ENCODE results near the gene UTF1. TPM values are rescaled to one million over a fixed set of nuclear protein-coding genes. Genes with fewer than 3 reads are reported as not detected.

The UTF1 gene
- total RNA-seq, 2 donors from 2014 or later: 9.2 TPM; not detected in 1

DNA sequence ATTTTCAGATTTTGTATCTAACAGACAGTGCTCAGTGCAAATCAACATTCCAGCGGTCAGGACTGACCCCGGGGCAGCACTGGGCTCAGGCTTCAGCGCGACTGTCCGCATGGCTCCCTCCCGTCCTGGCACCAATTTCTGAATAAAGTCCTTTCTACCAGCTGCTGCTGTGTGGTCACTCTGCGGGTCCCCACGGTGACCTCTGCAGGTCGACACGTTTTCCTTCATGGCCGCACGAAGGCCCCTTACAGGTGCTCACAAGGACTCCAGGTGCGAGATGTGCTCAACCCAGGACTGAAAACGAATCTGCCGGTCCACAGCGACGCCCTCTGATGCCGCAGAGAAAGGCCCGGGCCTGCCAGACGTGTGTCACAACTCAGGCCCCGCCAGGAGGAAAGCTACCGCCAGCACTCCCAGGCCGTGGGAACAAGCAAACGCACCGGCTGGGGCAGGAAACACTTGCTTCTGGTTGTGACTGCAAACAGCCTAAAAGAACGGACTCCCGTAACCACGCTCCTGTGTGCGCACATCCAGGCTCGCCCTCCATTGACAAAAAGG, 3.7 kb upstream of the UTF1 start:
- H3K36me3 ChIP-seq: no peaks in the 10 kb centered on the region
- DNase-seq (ENCODE audit: low spot score): no peak
- no peaks in the 10 kb centered on the region for H3K4me1 ChIP-seq (replicated peaks)
- intact Hi-C loops (cut with DNase I): no loop called here
- WGBS: 48% methylated on average over 30 of the region's 30 CpGs
- H3K27me3 ChIP-seq (replicated peaks; ENCODE audit: insufficient read depth): peaks cover 16% of the 10 kb centered on the region
- TF ChIP-seq CTCF (IDR thresholded peaks at IDR 0.05) (no peak), POLR2A (IDR thresholded peaks at IDR 0.05) (no peak), POLR2AphosphoS5 (IDR thresholded peaks at IDR 0.05) (no peak)
- H3K27ac ChIP-seq: no peak overlapping the region
- H3K4me3 ChIP-seq: no peak overlapping the region
- no peaks in the 10 kb centered on the region for H3K9me3 ChIP-seq

DNA sequence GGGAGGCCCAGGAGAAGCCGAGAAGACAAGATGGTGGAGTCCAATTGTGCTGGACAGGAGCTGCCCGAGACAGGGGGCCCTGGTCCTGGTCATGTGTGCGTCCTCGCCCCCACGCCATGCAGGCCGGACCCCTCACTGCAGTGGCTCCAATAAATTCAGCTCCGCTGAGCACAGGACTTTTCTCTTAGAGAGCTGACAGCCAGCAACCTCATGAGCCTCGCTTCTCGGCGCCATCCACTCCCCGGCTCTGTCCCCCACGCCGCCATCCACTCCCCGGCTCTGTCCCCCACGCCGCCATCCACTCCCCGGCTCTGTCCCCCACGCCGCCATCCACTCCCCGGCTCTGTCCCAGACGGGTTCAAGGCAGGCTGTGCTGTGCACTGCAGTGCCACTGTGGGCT, 2.8 kb upstream of the UTF1 start:
- WGBS: 74% methylated on average over 21 of the region's 21 CpGs
- Histone ChIP-seq H3K36me3 (no peaks in the 10 kb centered on the region), H3K27me3 (replicated peaks; ENCODE audit: insufficient read depth) (peaks cover 23% of the 10 kb centered on the region), H3K4me3 (no peak overlapping the region), H3K9me3 (no peaks in the 10 kb centered on the region), H3K4me1 (replicated peaks) (no peaks in the 10 kb centered on the region), H3K27ac (no peak overlapping the region)
- no peak for DNase-seq (ENCODE audit: low spot score)
- TF ChIP-seq POLR2A (IDR thresholded peaks at IDR 0.05) (no peak), CTCF (IDR thresholded peaks at IDR 0.05) (no peak), POLR2AphosphoS5 (IDR thresholded peaks at IDR 0.05) (no peak)
- intact Hi-C loops (cut with DNase I): no loop called here

GRCh38 chr10:133229265-133230043, 563 bp upstream of the UTF1 start:
- H3K36me3 ChIP-seq: no peaks in the 10 kb centered on the region
- no peak overlapping the region for H3K27ac ChIP-seq
- intact Hi-C loops (cut with DNase I): no loop called here
- DNase-seq (ENCODE audit: low spot score): no peak
- H3K27me3 ChIP-seq (replicated peaks; ENCODE audit: insufficient read depth): peaks cover 27% of the 10 kb centered on the region
- H3K4me1 ChIP-seq (replicated peaks): no peaks in the 10 kb centered on the region
- no peak overlapping the region for H3K4me3 ChIP-seq
- 7% methylated on average over 40 of the region's 58 CpGs for WGBS
- H3K9me3 ChIP-seq: no peaks in the 10 kb centered on the region
- TF ChIP-seq CTCF (IDR thresholded peaks at IDR 0.05) (no peak), POLR2AphosphoS5 (IDR thresholded peaks at IDR 0.05) (no peak), POLR2A (IDR thresholded peaks at IDR 0.05) (no peak)

- Histone ChIP-seq H3K9me3 (no peaks in the 10 kb centered on the region), H3K4me3 (peak overlapping the region in 1 of 2 donors; percentile 15), H3K27ac (no peak overlapping the region), H3K4me1 (replicated peaks) (no peaks in the 10 kb centered on the region), H3K36me3 (no peaks in the 10 kb centered on the region), H3K27me3 (replicated peaks; ENCODE audit: insufficient read depth) (peaks cover 33% of the 10 kb centered on the region)
- no peak for DNase-seq (ENCODE audit: low spot score)
- 1% methylated on average over 52 of the region's 122 CpGs for WGBS
- TF ChIP-seq CTCF (IDR thresholded peaks at IDR 0.05) (no peak), POLR2A (IDR thresholded peaks at IDR 0.05) (no peak), POLR2AphosphoS5 (IDR thresholded peaks at IDR 0.05) (no peak)
- intact Hi-C loops (cut with DNase I): no loop called here
These were observed 574 bp downstream of the UTF1 start for GRCh38 chr10:133230387-133231195.

All from prostate gland (tissue), 2 donors.